ENCODE results near the gene GLB1L2. TPM values are rescaled to one million over a fixed set of nuclear protein-coding genes. Genes with fewer than 3 reads are reported as not detected.

GLB1L2 gene
- total RNA-seq, 1 donor from 2014 or later, result 3.4 TPM

DNA sequence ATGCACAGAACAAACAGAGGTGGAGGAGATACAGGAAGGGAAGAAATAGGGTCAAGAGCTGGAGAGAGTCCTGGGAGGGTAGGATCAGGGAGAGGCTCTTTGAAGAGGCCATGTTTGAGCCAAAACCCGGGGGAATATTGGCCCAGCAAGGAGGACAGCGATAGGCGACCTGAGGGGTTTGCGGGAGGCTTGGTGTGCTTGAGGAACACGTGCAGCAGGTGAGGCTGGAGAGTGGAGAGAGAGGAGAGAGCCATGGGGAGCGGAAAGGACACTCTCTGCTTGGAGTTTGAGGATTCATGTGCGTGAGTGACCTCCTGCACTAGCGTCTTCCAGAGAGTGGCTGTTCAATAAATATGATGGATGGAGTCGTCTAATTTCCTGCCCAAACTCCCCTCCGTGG, 84.9 kb downstream of the GLB1L2 start:
- FAIRE-seq (no peak), DNase-seq (ENCODE audit: low read depth) (no peak)
- H3K36me3 ChIP-seq (ENCODE audit: control insufficient read depth, insufficient read depth, low read length), result no peaks in the 10 kb centered on the region
- TF ChIP-seq, protein P1, sequence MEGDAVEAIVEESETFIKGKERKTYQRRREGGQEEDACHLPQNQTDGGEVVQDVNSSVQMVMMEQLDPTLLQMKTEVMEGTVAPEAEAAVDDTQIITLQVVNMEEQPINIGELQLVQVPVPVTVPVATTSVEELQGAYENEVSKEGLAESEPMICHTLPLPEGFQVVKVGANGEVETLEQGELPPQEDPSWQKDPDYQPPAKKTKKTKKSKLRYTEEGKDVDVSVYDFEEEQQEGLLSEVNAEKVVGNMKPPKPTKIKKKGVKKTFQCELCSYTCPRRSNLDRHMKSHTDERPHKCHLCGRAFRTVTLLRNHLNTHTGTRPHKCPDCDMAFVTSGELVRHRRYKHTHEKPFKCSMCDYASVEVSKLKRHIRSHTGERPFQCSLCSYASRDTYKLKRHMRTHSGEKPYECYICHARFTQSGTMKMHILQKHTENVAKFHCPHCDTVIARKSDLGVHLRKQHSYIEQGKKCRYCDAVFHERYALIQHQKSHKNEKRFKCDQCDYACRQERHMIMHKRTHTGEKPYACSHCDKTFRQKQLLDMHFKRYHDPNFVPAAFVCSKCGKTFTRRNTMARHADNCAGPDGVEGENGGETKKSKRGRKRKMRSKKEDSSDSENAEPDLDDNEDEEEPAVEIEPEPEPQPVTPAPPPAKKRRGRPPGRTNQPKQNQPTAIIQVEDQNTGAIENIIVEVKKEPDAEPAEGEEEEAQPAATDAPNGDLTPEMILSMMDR (IDR thresholded peaks at IDR 0.05; ENCODE audit: insufficient read depth, low read length, severe bottlenecking), result no peak
- peaks cover 11% of the 10 kb centered on the region for H3K27me3 ChIP-seq (ENCODE audit: control insufficient read depth, insufficient read depth, low read length)
- H3K4me3 ChIP-seq (ENCODE audit: low read depth, low read length), result no peak overlapping the region

DNA sequence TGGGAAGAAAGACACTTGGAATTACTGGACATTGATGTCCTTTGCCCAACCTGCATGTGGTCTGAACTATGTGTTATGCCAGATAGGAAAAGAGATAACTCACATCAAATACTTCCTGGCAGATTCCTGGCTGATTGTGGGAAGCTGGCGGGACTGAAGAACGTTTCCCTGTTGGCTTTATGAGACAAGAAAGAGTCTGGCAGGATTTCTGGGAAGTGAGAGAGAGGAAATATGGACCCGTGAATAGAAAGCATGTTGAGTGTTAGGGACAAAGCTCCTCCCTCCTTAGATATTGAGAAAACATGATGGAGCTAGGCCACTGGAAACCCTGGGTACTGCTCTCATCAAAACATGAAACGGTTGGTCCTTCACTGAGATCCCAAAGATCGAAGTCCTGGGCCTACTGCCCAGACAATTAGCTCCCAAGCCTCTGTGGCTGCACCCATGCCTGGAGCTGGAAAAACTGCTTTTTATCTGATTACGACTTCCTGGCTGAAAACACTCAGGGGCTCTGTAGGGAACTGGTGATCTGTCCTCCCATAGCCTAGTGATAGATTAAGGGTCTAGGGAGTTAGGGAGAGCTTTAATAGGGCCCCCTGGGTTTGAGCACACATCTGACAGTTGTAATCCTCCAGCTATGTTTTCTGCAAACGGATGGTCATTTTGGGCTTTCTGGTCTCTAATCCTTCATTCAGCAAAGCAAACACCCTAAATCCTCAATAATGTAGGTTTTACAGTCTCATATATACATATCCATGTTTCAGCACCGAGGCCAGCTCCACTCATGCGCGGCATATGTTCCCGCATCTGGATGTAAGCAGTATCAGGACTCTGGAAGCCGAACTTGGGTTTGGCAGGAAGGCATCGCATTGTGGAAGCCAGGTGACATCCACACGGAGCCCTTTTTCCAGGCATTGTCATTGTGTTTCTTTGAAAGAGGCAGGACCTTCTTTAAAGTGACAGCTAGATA, 86.4 kb downstream of the GLB1L2 start:
- H3K27me3 ChIP-seq (ENCODE audit: control insufficient read depth, insufficient read depth, low read length), result peaks cover 8% of the 10 kb centered on the region
- no peak for FAIRE-seq
- peak; percentile 24 for DNase-seq (ENCODE audit: low read depth)
- TF ChIP-seq, protein P1 (IDR thresholded peaks at IDR 0.05; ENCODE audit: insufficient read depth, low read length, severe bottlenecking), result no peak
- no peaks in the 10 kb centered on the region for H3K36me3 ChIP-seq (ENCODE audit: control insufficient read depth, insufficient read depth, low read length)
- no peak overlapping the region for H3K4me3 ChIP-seq (ENCODE audit: low read depth, low read length)

DNA sequence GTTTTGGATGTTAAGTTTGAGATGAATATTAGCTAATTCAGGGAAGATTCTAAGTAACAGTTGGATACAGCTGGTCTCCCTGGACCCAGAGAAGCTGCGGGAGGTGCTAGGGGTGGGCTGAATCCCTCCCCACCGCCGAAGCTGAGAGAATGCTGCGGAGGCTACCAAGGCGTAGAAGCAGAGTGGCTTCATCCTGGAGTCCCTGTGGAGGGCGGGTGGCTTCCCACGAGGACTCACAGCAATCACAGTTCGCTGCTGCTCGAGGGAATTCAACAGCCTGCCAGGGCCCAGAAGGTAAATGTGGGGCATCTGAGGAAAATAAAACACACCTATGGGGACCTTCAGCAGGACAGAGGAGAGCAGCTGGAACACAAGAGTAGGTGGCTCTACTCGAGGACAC, 91.3 kb downstream of the GLB1L2 start:
- Histone ChIP-seq H3K4me3 (ENCODE audit: low read depth, low read length) (no peak overlapping the region), H3K36me3 (ENCODE audit: control insufficient read depth, insufficient read depth, low read length) (no peaks in the 10 kb centered on the region), H3K27me3 (ENCODE audit: control insufficient read depth, insufficient read depth, low read length) (no peaks in the 10 kb centered on the region)
- FAIRE-seq (no peak), DNase-seq (ENCODE audit: low read depth) (no peak)
- TF ChIP-seq, protein P1 (IDR thresholded peaks at IDR 0.05; ENCODE audit: insufficient read depth, low read length, severe bottlenecking), result no peak

DNA sequence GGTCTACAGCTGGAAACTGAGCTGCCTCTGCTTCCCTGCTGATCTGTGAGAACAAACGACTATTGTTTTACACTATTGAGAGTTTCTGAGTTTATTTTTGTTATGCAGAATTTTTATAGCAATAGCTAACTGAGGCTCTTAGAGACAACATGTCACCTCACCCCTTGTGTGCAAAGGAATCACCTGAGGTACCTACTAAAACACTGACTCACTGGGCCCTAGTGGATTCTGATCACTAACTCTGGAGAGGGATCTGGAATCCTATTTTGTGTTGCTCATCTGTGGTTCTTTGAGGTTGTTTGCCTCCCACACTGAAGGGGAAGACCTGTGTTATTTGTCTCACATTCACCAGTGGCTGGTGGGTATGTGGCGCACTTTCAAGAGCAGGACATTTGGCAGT, 93.6 kb downstream of the GLB1L2 start:
- TF ChIP-seq, protein P1 (IDR thresholded peaks at IDR 0.05; ENCODE audit: insufficient read depth, low read length, severe bottlenecking), result no peak
- no peaks in the 10 kb centered on the region for H3K27me3 ChIP-seq (ENCODE audit: control insufficient read depth, insufficient read depth, low read length)
- no peak for FAIRE-seq

More for the DNA sequence above, 93.6 kb downstream of the GLB1L2 start:
- Histone ChIP-seq H3K36me3 (ENCODE audit: control insufficient read depth, insufficient read depth, low read length) (no peaks in the 10 kb centered on the region), H3K4me3 (ENCODE audit: low read depth, low read length) (no peak overlapping the region)
- DNase-seq (ENCODE audit: low read depth), result no peak

Other genes starting within 250 kb of the GLB1L2 start
- 4.2 and 5.1 TPM in 2 replicates for gene NCAPD3, start 108.0 kb upstream of the GLB1L2 start, total RNA-seq
- 19.1 and 19.2 TPM in 2 replicates for gene VPS26B, start 107.3 kb upstream of the GLB1L2 start, total RNA-seq
- 34.3 and 60.3 TPM in 2 replicates for gene THYN1, start 78.6 kb upstream of the GLB1L2 start, total RNA-seq
- 13.3 and 17.9 TPM in 2 replicates for gene ACAD8, start 78.4 kb upstream of the GLB1L2 start, total RNA-seq
- gene GLB1L3, start 55.6 kb upstream of the GLB1L2 start, total RNA-seq, result 1.7 and 2.1 TPM in 2 replicates
- gene B3GAT1, start 80.3 kb downstream of the GLB1L2 start, total RNA-seq, result under 0.01 TPM in 1 of 2 replicates, not detected in the other

All from bronchial epithelial cell (primary cell).